GM13976 (cell line): Measurements from ENCODE around the gene ICAM1.
A peak's percentile ranks its signal among the peaks of the same experiment; 100 is the strongest.

Source experiments
- DNase-seq: peaks from one replicate; pipeline ENCODE4 v3.0.0; 2012; ENCODE audit warnings: low spot score
- CTCF ChIP-seq: IDR thresholded peaks from 2 replicates; pipeline ENCODE4 v1.5.1; 2012; ENCODE audit warnings: borderline replicate concordance, mild to moderate bottlenecking; ENCODE audit not compliant: insufficient read depth; ENCODE audit errors: extremely low read depth, missing control alignments, control extremely low read depth
- in situ Hi-C: fragments of 300-500 bp; cut with MboI; formaldehyde crosslinking; loops from one replicate; pipeline ENCODE4 v1.12.0; 2022; ENCODE audit warnings: low sequenced_read_pairs, mixed read lengths, inconsistent platforms; ENCODE audit not compliant: unreplicated experiment

ICAM1 gene

DNA sequence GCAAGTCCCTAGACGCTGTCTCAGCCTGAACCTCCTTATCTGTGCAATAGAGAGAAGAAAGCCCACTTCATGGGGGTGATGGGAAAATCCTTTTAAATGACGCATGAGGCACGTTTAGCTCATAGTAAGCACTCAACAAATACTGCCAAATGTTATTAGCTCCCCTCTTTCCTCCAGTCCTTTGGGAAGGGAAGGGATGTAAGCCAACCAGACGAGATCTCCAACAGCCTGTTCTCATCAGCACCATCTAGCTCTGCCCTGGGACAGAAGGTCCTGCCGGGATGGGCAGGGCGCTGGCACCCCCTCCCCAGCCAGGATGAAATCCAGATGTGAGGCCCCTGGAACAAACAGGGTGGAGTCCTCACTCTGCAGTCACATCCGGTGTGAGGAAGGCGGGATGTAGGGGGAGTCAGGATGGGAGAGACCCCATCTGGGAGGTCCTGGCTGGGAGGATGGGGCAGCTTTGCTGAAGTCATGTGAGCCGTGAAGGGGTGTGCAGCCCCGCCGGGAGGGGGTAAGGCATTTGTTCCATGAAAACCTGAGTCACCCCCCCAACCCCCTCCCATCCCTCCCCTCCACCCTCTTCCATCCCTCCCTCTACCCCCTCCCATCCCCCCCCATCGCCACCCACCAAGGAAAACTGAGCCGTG, 44.4 kb upstream of the ICAM1 start:
- no peak for DNase-seq
- in situ Hi-C loops = loop anchor here (25.0 kb wide), 1 partner anchor 289 kb away; the partner anchor contains the start of gene OLFM2
- no peak for TF ChIP-seq CTCF

GRCh38 chr19:10227026-10227971, 43.6 kb upstream of the ICAM1 start:
- TF ChIP-seq CTCF = no peak
- no peak for DNase-seq
- in situ Hi-C loops = loop anchor here (25.0 kb wide), 1 partner anchor 290 kb away; the partner anchor contains the start of gene OLFM2

- in situ Hi-C loops = loop anchor here (25.0 kb wide), 1 partner anchor 291 kb away; the partner anchor contains the start of gene OLFM2
- TF ChIP-seq CTCF = no peak
- peak; percentile 20 for DNase-seq
These were observed 42.5 kb upstream of the ICAM1 start for GRCh38 chr19:10228393-10228792.

DNA sequence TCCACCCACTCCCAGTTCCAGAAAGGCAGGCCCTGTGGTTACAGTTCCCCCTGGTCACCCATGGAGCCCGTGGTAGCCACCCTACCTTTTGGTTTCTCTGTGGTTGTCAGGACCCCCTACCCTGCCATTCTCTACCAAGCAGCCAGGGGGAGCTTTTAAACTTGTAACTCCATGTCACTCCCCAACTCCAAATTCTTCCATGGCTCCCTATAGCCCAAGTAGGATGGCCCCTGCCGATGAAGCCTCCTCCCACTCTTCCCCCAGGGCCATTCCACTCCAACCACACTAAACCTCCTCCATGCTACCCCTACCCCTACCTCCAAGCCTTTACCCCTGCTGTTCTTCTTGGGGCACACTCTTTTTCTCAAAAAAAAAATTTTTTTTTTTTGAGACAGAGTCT, 42.0 kb upstream of the ICAM1 start:
- DNase-seq = peak; percentile 70
- in situ Hi-C loops = loop anchor here (25.0 kb wide), 1 partner anchor 292 kb away; the partner anchor contains the start of gene OLFM2
- TF ChIP-seq CTCF = peak; percentile 64

GRCh38 chr19:10230173-10230860, 40.6 kb upstream of the ICAM1 start:
- peak; percentile 62 for DNase-seq

More at GRCh38 chr19:10230173-10230860, 40.6 kb upstream of the ICAM1 start:
- in situ Hi-C loops = loop anchor here (25.0 kb wide), 1 partner anchor 293 kb away; the partner anchor contains the start of gene OLFM2
- TF ChIP-seq CTCF = peak; percentile 4
